Measurements from ENCODE around the gene PRMT9. TPM values are rescaled to one million over a fixed set of nuclear protein-coding genes. Genes with fewer than 3 reads are reported as not detected.

The PRMT9 gene
- total RNA-seq, 6 experiments from 2014 or later, result 3.4 to 4.9 (median 4.6) TPM

- Histone ChIP-seq H3K9me3 (no peaks in the 10 kb centered on the region), H3K27ac (no peak overlapping the region), H3K27me3 (no peaks in the 10 kb centered on the region), H3K4me1 (no peaks in the 10 kb centered on the region), H3K36me3 (no peaks in the 10 kb centered on the region), H3K4me3 (no peak overlapping the region)
- intact Hi-C loops (cut with DNase I), result no loop called here
- DNase-seq (no peak), ATAC-seq (no peak)
- no peak for TF ChIP-seq CTCF (IDR thresholded peaks at IDR 0.05)
- no peak for TF ChIP-seq POLR2A (IDR thresholded peaks at IDR 0.05)
Measured at GRCh38 chr4:147645099-147645498, 38.9 kb downstream of the PRMT9 start.

- DNase-seq (no peak), ATAC-seq (no peak)
- no peaks in the 10 kb centered on the region for H3K9me3 ChIP-seq
- 83% methylated on average over 1 of the region's 3 CpGs for WGBS (ENCODE audit: insufficient coverage, low coverage, low lambda C conversion rate, missing lambda C conversion rate)
- H3K36me3 ChIP-seq, result no peaks in the 10 kb centered on the region
- H3K4me3 ChIP-seq, result no peak overlapping the region
- H3K27ac ChIP-seq, result no peak overlapping the region
- TF ChIP-seq CTCF (IDR thresholded peaks at IDR 0.05) (no peak), POLR2A (IDR thresholded peaks at IDR 0.05) (no peak)
- H3K4me1 ChIP-seq, result no peaks in the 10 kb centered on the region
- intact Hi-C loops (cut with DNase I), result no loop called here
- no peaks in the 10 kb centered on the region for H3K27me3 ChIP-seq
Measured at GRCh38 chr4:147644471-147644870, 39.5 kb downstream of the PRMT9 start.

GRCh38 chr4:147643616-147644015 is 40.3 kb downstream of the PRMT9 start:
- no peaks in the 10 kb centered on the region for H3K27me3 ChIP-seq
- no peaks in the 10 kb centered on the region for H3K4me1 ChIP-seq
- no CpG with 5 or more reads among the region's 1 CpG for WGBS (ENCODE audit: insufficient coverage, low coverage, low lambda C conversion rate, missing lambda C conversion rate)
- intact Hi-C loops (cut with DNase I), result no loop called here
- H3K27ac ChIP-seq, result no peak overlapping the region
- DNase-seq, result no peak
- no peaks in the 10 kb centered on the region for H3K9me3 ChIP-seq
- no peak for ATAC-seq
- H3K4me3 ChIP-seq, result no peak overlapping the region
- no peak for TF ChIP-seq POLR2A (IDR thresholded peaks at IDR 0.05)
- TF ChIP-seq CTCF (IDR thresholded peaks at IDR 0.05), result no peak
- no peaks in the 10 kb centered on the region for H3K36me3 ChIP-seq

GRCh38 chr4:147640331-147640730 is 43.6 kb downstream of the PRMT9 start:
- Histone ChIP-seq H3K27ac (no peak overlapping the region), H3K36me3 (peaks cover 0 to 18% (median 2%) of the 10 kb centered on the region in 4 donors), H3K27me3 (no peaks in the 10 kb centered on the region), H3K4me3 (no peak overlapping the region), H3K4me1 (no peaks in the 10 kb centered on the region), H3K9me3 (no peaks in the 10 kb centered on the region)
- TF ChIP-seq CTCF (IDR thresholded peaks at IDR 0.05), result no peak
- TF ChIP-seq POLR2A (IDR thresholded peaks at IDR 0.05), result no peak
- DNase-seq (no peak), ATAC-seq (no peak)
- WGBS (ENCODE audit: insufficient coverage, low coverage, low lambda C conversion rate, missing lambda C conversion rate), result 89% methylated on average over 1 of the region's 1 CpG
- intact Hi-C loops (cut with DNase I), result no loop called here

- no peak for TF ChIP-seq POLR2A (IDR thresholded peaks at IDR 0.05)
- TF ChIP-seq CTCF (IDR thresholded peaks at IDR 0.05), result no peak
- Histone ChIP-seq H3K4me3 (no peak overlapping the region), H3K4me1 (no peaks in the 10 kb centered on the region), H3K27ac (no peak overlapping the region), H3K27me3 (no peaks in the 10 kb centered on the region), H3K36me3 (peaks cover 0 to 25% (median 2%) of the 10 kb centered on the region in 4 donors), H3K9me3 (no peaks in the 10 kb centered on the region)
- intact Hi-C loops (cut with DNase I), result no loop called here
- DNase-seq (no peak), ATAC-seq (no peak)
Measured at GRCh38 chr4:147639388-147639787, 44.6 kb downstream of the PRMT9 start.

Measured in right lobe of liver (tissue), 6 donors.